Activated naive CD8-positive, alpha-beta T cell treated with anti-CD3 and anti-CD28 coated beads, Interleukin-2, amount 50 U/mL, for 24 hours (primary cell): Measurements from ENCODE around the gene NF1.
"Not testable (repeated sequence)": the region's sequence is repeated elsewhere in the genome, so short reads cannot be mapped to it uniquely, and the experiment has no call there.

Experiments used
- ATAC-seq: fragments of 150-1000 bp; cut with Tn5 transposase; one replicate; pipeline ENCODE4 v1.10.0; 2021
- DNase-seq: peaks from one replicate; pipeline ENCODE4 v3.0.0; 2021
- H3K27ac Mint-ChIP-seq: one replicate; pipeline ENCODE4 v1.8.0; 2021; ENCODE audit warnings: mild to moderate bottlenecking, mixed read lengths
- H3K27me3 Mint-ChIP-seq: one replicate; pipeline ENCODE4 v1.8.0; 2021; ENCODE audit warnings: mixed read lengths
- H3K36me3 Mint-ChIP-seq: one replicate; pipeline ENCODE4 v1.8.0; 2021; ENCODE audit warnings: low read depth, mixed read lengths
- H3K4me1 Mint-ChIP-seq: one replicate; pipeline ENCODE4 v1.8.0; 2021; ENCODE audit warnings: mixed read lengths
- H3K4me3 Mint-ChIP-seq: one replicate; pipeline ENCODE4 v1.8.0; 2021; ENCODE audit warnings: mild to moderate bottlenecking, moderate library complexity, mixed read lengths
- H3K9me3 Mint-ChIP-seq: one replicate; pipeline ENCODE4 v1.8.0; 2021; ENCODE audit warnings: mixed read lengths

NF1 gene

DNA sequence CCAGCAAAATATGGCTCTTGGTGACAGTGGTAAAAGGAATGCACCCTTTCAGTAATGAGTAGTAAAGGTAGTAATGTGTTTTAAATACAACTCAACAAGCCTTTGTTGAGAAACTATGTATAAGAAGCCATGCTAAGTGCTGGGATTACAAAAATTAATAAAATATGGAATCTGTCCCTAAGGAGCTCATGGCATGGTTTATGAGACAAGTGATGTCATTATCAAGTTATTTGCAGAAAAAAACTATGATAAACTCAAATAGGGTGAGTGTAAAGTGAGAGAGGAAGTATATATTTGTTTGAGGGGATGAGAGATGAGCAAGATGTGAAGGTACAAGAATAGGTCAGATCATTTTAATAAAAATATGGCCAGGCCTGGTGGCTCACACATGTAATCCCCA is 76.9 kb downstream of the NF1 start:
- H3K4me1 Mint-ChIP-seq, result no peaks in the 10 kb centered on the region
- no peak overlapping the region for H3K27ac Mint-ChIP-seq
- H3K27me3 Mint-ChIP-seq, result no peaks in the 10 kb centered on the region
- H3K36me3 Mint-ChIP-seq, result peaks cover 5% of the 10 kb centered on the region
- DNase-seq (no peak), ATAC-seq (no peak)
- H3K9me3 Mint-ChIP-seq, result no peaks in the 10 kb centered on the region
- no peak overlapping the region for H3K4me3 Mint-ChIP-seq

GRCh38 chr17:31172388-31172787 is 77.6 kb downstream of the NF1 start:
- no peaks in the 10 kb centered on the region for H3K4me1 Mint-ChIP-seq
- no peak overlapping the region for H3K27ac Mint-ChIP-seq
- H3K27me3 Mint-ChIP-seq, result no peaks in the 10 kb centered on the region
- no peak overlapping the region for H3K4me3 Mint-ChIP-seq
- H3K36me3 Mint-ChIP-seq, result peaks cover 5% of the 10 kb centered on the region
- DNase-seq (no peak), ATAC-seq (no peak)
- H3K9me3 Mint-ChIP-seq, result no peaks in the 10 kb centered on the region

DNA sequence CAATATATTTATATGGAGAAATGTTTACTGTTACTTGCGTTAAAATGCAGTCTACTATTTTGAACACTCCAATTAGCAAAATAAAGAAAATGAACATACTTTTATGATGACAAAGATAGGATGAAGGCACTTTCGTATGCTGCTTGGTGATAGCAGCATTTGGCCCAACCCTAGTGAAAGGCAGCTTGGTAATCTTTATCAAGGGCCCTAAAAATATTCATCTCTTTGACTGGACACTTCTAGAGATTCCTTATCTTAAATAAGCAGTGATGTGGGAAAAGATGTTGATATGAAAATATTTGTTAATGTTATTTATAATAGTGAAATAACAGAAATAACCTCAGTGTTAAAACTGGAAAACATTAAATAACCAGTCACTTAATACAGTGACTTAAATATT is 79.4 kb downstream of the NF1 start:
- H3K36me3 Mint-ChIP-seq, result peaks cover 2% of the 10 kb centered on the region
- DNase-seq (no peak), ATAC-seq (no peak)
- H3K27ac Mint-ChIP-seq, result no peak overlapping the region
- H3K4me3 Mint-ChIP-seq, result no peak overlapping the region
- no peaks in the 10 kb centered on the region for H3K27me3 Mint-ChIP-seq
- H3K9me3 Mint-ChIP-seq, result no peaks in the 10 kb centered on the region
- H3K4me1 Mint-ChIP-seq, result no peaks in the 10 kb centered on the region

- Mint-ChIP-seq H3K4me1 (no peaks in the 10 kb centered on the region), H3K36me3 (peaks cover 2% of the 10 kb centered on the region), H3K9me3 (no peaks in the 10 kb centered on the region), H3K27me3 (no peaks in the 10 kb centered on the region), H3K4me3 (no peak overlapping the region), H3K27ac (no peak overlapping the region)
- DNase-seq (no peak), ATAC-seq (no peak)
Observed at GRCh38 chr17:31175237-31175636, 80.5 kb downstream of the NF1 start.

DNA sequence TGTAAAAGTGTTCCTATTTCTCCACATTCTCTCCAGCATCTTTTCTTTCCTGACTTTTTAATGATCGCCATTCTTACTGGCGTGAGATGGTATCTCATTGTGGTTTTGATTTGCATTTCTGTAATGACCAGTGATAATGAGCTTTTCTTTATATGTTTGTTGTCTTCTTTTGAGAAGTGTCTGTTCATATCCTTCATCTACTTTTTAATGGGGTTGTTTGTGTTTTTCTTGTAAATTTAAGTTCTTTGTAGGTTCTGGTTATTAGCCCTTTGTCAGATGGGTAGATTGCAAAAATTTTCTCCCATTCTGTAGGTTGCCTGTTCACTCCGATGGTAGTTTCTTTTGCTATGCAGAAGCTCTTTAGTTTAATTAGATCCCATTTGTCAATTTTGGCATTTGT is 81.4 kb downstream of the NF1 start:
- not testable (repeated sequence) for H3K9me3 Mint-ChIP-seq, DNase-seq, H3K4me3 Mint-ChIP-seq, H3K27ac Mint-ChIP-seq, H3K36me3 Mint-ChIP-seq, H3K4me1 Mint-ChIP-seq, H3K27me3 Mint-ChIP-seq, ATAC-seq

GRCh38 chr17:31178951-31179350 is 84.2 kb downstream of the NF1 start:
- H3K9me3 Mint-ChIP-seq, ATAC-seq, H3K27me3 Mint-ChIP-seq, H3K27ac Mint-ChIP-seq, H3K4me1 Mint-ChIP-seq, DNase-seq, H3K4me3 Mint-ChIP-seq, H3K36me3 Mint-ChIP-seq: not testable (repeated sequence)

GRCh38 chr17:31195305-31195704 is 100.5 kb downstream of the NF1 start:
- no peaks in the 10 kb centered on the region for H3K9me3 Mint-ChIP-seq
- no peak overlapping the region for H3K27ac Mint-ChIP-seq
- H3K4me1 Mint-ChIP-seq, result peaks cover 5% of the 10 kb centered on the region
- no peaks in the 10 kb centered on the region for H3K27me3 Mint-ChIP-seq
- H3K4me3 Mint-ChIP-seq, result no peak overlapping the region
- no peak for DNase-seq
- ATAC-seq, result no peak
- peaks cover 2% of the 10 kb centered on the region for H3K36me3 Mint-ChIP-seq

GRCh38 chr17:31198026-31198425 is 103.2 kb downstream of the NF1 start:
- Mint-ChIP-seq H3K27ac (no peak overlapping the region), H3K27me3 (no peaks in the 10 kb centered on the region), H3K36me3 (peaks cover 2% of the 10 kb centered on the region), H3K4me3 (no peak overlapping the region), H3K4me1 (peaks cover 5% of the 10 kb centered on the region), H3K9me3 (no peaks in the 10 kb centered on the region)
- ATAC-seq (no peak), DNase-seq (no peak)

DNA sequence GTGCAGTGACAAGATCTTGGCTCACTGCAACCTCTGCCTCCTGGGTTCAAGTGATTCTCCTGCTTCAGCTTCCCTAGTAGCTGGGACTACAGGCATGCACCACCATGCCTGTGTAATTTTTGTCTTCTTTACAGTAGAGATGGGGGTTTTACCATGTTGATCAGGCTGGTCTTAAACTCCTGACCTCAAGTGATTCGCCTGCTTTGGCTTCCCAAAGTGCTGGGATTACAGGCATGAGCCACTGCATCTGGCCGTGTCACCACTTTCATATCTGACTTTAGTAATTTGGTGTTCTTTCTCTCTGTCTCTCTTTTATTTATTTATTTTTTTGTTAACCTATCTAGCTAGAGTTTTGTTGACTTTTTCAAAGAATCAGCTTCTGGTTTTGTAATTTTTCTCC is 103.9 kb downstream of the NF1 start:
- H3K4me3 Mint-ChIP-seq, H3K27me3 Mint-ChIP-seq, H3K9me3 Mint-ChIP-seq, H3K27ac Mint-ChIP-seq, H3K4me1 Mint-ChIP-seq, DNase-seq, H3K36me3 Mint-ChIP-seq, ATAC-seq: not testable (repeated sequence)

GRCh38 chr17:31200287-31200686 is 105.5 kb downstream of the NF1 start:
- no peak overlapping the region for H3K27ac Mint-ChIP-seq
- no peak for DNase-seq
- no peaks in the 10 kb centered on the region for H3K27me3 Mint-ChIP-seq
- H3K9me3 Mint-ChIP-seq, result no peaks in the 10 kb centered on the region
- peaks cover 5% of the 10 kb centered on the region for H3K4me1 Mint-ChIP-seq
- ATAC-seq, result no peak
- no peak overlapping the region for H3K4me3 Mint-ChIP-seq
- peaks cover 2% of the 10 kb centered on the region for H3K36me3 Mint-ChIP-seq

DNA sequence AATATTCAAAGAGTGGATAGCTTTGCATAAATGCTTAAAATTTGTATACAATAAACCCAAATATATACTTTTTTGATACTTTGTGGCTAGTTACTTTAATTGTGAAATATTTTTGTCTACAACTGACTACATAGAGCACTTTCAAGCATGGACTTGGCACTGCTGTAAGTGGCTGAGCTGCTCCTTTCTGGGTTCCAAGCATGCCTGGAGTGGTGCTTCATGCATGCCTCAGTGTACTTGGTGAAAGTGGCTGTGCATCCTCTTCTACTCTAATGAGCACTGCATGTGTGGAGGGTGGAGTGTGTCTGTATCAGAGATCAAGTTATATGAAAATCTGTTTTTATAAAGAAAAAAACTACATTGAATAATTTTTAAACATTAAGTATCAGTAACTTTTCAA is 108.2 kb downstream of the NF1 start:
- ATAC-seq (no peak), DNase-seq (no peak)
- H3K27ac Mint-ChIP-seq, result no peak overlapping the region
- H3K9me3 Mint-ChIP-seq, result no peaks in the 10 kb centered on the region
- H3K4me1 Mint-ChIP-seq, result peaks cover 1% of the 10 kb centered on the region
- no peaks in the 10 kb centered on the region for H3K27me3 Mint-ChIP-seq
- H3K36me3 Mint-ChIP-seq, result peaks cover 2% of the 10 kb centered on the region
- no peak overlapping the region for H3K4me3 Mint-ChIP-seq

DNA sequence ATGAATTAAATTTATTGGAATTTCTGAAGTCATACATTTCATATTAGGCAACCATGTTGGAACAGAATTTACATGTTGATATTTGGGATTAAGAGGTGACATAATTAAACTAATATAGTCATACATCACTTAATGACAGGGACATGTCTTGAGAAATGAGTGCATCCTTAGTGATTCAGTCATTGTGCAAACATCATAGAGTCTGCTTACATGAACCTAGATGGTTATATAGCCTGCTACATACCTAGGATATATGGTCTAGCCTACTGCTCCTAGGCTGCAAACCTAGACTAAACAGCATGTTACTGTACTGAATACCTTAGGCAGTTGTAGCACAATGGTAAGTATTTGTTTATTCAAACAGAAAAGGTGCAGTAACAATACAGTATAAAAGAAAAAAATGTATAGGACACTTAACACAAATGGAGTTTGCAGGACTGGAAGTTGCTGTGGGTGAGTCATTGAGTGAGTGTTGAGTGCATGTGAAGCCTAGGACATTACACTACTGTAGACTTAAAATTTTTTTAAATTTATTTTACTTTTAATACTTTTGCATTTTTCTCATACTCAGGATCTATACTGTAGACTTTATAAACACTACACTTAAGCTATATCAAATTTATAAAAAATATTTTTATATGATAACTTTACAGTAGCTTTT is 116.7 kb downstream of the NF1 start:
- Mint-ChIP-seq H3K9me3 (no peaks in the 10 kb centered on the region), H3K4me3 (no peak overlapping the region), H3K4me1 (no peaks in the 10 kb centered on the region), H3K27ac (no peak overlapping the region), H3K36me3 (peaks cover 2% of the 10 kb centered on the region), H3K27me3 (no peaks in the 10 kb centered on the region)
- ATAC-seq, result no peak
- DNase-seq, result no peak

GRCh38 chr17:31216031-31216751 is 121.4 kb downstream of the NF1 start:
- peaks cover 4% of the 10 kb centered on the region for H3K36me3 Mint-ChIP-seq

GRCh38 chr17:31224366-31224765 is 129.6 kb downstream of the NF1 start:
- H3K27me3 Mint-ChIP-seq, result no peaks in the 10 kb centered on the region
- no peak overlapping the region for H3K4me3 Mint-ChIP-seq
- peaks cover 6% of the 10 kb centered on the region for H3K4me1 Mint-ChIP-seq
- ATAC-seq (no peak), DNase-seq (no peak)
- H3K27ac Mint-ChIP-seq, result no peak overlapping the region
- H3K36me3 Mint-ChIP-seq, result peaks cover 4% of the 10 kb centered on the region
- H3K9me3 Mint-ChIP-seq, result no peaks in the 10 kb centered on the region

More at GRCh38 chr17:31216031-31216751, 121.4 kb downstream of the NF1 start:
- H3K27me3 Mint-ChIP-seq, result no peaks in the 10 kb centered on the region
- ATAC-seq (no peak), DNase-seq (no peak)
- H3K4me3 Mint-ChIP-seq, result no peak overlapping the region
- no peak overlapping the region for H3K27ac Mint-ChIP-seq
- no peaks in the 10 kb centered on the region for H3K9me3 Mint-ChIP-seq
- H3K4me1 Mint-ChIP-seq, result no peaks in the 10 kb centered on the region

DNA sequence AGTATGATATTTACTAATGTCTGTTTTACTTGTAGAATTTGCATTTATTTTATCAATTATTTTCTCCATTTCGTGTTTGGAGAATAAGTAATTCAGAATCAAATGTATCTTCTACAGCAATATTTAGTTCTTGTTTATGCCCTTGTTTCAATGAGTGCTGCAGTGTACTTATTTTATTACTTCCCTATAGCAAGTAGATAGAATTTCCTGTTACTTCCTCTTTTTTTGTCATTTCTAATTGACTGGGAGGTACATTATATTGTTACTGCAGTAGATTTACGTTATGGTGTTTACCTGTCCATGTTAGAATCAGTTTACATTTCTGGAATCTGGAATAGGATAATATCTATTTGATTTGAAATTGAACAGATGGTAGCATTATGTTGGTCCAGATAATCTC is 131.1 kb downstream of the NF1 start:
- no peak overlapping the region for H3K4me3 Mint-ChIP-seq
- H3K27me3 Mint-ChIP-seq, result no peaks in the 10 kb centered on the region
- DNase-seq (no peak), ATAC-seq (no peak)
- peaks cover 11% of the 10 kb centered on the region for H3K36me3 Mint-ChIP-seq
- H3K9me3 Mint-ChIP-seq, result no peaks in the 10 kb centered on the region
- H3K27ac Mint-ChIP-seq, result no peak overlapping the region
- peaks cover 6% of the 10 kb centered on the region for H3K4me1 Mint-ChIP-seq
